Ishikawa (cell line): ENCODE data around the gene ZHX3.

Experiments used
- CEBPB ChIP-seq: IDR thresholded peaks from 2 replicates; pipeline ENCODE4 v1.6.1; 2012
- CREB1 ChIP-seq: IDR thresholded peaks from 2 replicates; pipeline ENCODE4 v1.6.1; 2012; ENCODE audit warnings: low read depth
- EGR1 ChIP-seq: IDR thresholded peaks from 2 replicates; pipeline ENCODE4 v1.6.1; 2012
- EP300 ChIP-seq: IDR thresholded peaks from 2 replicates; pipeline ENCODE4 v1.6.1; 2012; ENCODE audit warnings: borderline replicate concordance
- MAX ChIP-seq: IDR thresholded peaks from 2 replicates; pipeline ENCODE4 v1.6.1; 2012
- RAD21 ChIP-seq: IDR thresholded peaks from 2 replicates; pipeline ENCODE4 v1.6.1; 2012; ENCODE audit warnings: low read depth
- REST ChIP-seq: IDR thresholded peaks from 2 replicates; pipeline ENCODE4 v1.6.1; 2012; ENCODE audit warnings: low read depth, mild to moderate bottlenecking
- TAF1 ChIP-seq: IDR thresholded peaks from 2 replicates; pipeline ENCODE4 v1.6.1; 2012; ENCODE audit warnings: low read depth, mild to moderate bottlenecking
- TEAD4 ChIP-seq: IDR thresholded peaks from 2 replicates; pipeline ENCODE4 v1.6.1; 2012
- USF1 ChIP-seq: IDR thresholded peaks from 2 replicates; pipeline ENCODE4 v1.6.1; 2012
- YY1 ChIP-seq: IDR thresholded peaks from 2 replicates; pipeline ENCODE4 v1.6.1; 2012; ENCODE audit warnings: low read depth
- ZBTB7A ChIP-seq: IDR thresholded peaks from 2 replicates; pipeline ENCODE4 v1.6.1; 2012; ENCODE audit warnings: low read depth

- TF ChIP-seq CREB1 (no peak), TEAD4 (no peak), EP300 (no peak), MAX (no peak), YY1 (no peak), ZBTB7A (no peak), TAF1 (no peak), CEBPB (no peak), RAD21 (no peak), REST (no peak), USF1 (no peak), EGR1 (no peak)
Measured at GRCh38 chr20:41172296-41173140, 145.0 kb downstream of the ZHX3 start.
